Measurements from ENCODE around the gene HAUS7. TPM values are rescaled to one million over a fixed set of nuclear protein-coding genes. Genes with fewer than 3 reads are reported as not detected.

HAUS7 gene
- 10 to 100 TPM; 20.5 to 25.8 (median 25.5) TPM for polyA plus RNA-seq (ENCODE audit: insufficient read length in 4 of 4)

DNA sequence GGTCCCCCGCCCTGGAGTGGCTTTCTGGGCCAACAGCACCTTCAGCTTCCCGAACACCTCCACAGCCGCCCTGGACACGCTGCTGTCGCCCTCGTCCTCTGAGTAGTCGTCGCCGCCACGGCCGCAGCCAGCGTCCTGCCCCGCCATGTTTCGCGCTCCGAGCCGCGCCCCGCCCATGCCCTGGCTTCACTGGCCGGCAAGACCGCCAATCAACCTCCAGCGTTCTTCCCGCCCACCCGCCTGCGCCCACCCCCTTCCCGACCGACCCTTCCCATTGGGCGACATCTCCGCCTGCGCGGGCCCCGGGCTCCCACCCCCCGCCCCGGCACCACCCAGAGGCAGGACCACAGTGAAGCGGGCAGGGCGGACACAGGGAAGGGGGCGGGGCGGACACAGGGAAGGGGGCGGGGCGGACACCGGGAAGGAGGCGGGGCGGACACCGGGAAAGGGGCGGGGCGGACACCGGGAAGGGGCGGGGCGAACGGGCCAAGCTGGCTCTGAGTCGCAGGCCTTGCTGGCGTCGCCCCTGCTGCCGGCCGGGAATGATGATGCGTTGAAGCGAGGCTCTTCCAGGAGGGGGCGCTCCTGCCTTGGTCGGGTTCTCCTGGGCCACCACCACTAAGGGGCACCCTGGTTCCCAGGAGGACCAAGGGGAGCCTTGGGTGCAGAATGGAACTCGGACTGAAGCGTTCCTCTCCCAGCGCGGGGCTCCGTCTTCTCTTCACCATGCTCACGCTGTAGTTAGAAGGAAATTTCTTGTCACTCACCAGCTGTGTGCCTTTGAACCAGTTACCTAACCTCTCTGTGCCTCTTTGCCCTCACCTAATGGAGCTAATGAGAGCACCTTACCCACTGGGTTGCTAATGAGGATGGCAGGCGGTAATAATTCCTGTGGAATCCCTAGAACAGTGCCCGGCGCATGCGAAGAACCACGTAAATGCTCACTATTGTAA is at the start of gene HAUS7:
Gene HAUS7 (minus strand): TSS at position 166 of the 953 bp plus-strand sequence. CDS start 19 bp downstream, at position 147.
- peak; percentile 62 to 70 (median 66) for DNase-seq (ENCODE audit: low read depth in 4 of 4, low spot score in 3 of 4)

GRCh38 chrX:153519569-153520286 is 49.4 kb upstream of the HAUS7 start:
- no peak for DNase-seq (ENCODE audit: low read depth in 4 of 4, low spot score in 3 of 4)

DNA sequence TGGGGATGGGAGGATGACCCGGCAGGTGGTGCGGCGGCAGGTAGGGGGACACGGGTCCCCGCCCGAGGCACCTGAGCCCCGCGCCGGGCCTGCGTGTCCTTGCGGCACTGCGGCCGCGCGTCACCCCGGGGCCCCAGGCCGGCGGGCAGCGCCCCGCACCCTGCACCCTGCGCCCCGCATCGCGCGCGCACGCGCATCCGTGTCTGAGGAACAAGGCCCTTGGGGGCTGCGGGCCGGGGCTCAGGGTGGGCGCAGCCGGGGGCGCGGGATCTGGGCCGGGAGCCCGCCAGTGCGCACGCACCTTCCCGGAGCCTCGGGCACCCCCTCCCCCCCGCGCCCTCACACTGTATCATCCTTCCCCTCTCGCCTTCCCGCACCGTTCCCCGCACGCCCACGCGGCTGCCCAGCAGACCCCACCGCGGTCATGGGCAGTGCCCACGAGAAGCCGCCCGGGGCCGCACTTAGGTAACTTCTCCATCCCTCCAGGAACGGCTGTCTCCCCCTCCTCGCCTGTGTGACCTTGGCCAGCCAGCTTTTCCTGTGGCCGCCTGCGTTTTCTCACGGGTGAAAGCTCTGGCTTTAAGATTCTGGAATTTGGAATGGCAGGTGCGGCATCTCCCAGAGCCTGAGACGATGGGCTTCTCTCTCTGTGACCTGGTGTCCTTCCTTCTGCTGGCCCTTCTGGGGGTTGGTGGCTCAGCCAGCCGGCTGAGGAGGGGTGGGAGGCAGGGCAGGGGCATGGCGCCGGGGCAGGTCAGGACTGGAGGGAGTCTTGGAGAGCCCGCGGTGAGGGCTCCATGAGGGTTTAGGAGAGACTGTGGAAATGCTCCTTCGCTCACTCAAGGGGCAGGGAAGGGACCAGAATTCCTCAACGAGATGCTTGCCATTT is 47.8 kb upstream of the HAUS7 start:
- DNase-seq (ENCODE audit: low read depth in 4 of 4, low spot score in 3 of 4): no peak

DNA sequence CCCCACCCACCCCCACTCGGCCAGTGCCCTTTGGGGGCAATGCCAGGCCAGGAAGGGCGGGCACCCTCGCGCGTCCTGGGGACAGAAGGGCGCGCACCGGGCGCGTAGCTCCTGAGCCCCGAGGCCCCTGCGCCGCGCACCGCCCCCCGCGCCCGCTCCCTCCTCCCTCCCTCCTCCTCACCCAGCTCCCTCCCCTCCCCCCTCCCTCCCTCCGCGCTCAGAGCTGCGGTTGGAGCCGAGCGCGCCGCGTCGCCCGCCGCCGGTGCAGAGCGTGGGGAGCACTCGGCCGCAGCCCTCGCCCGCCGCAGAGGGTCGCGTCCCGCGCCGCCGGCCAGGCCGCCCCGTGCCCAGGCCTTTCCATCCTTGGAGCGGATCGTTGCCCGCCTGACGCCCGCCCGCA is 47.0 kb upstream of the HAUS7 start, which contains the start of gene ATP2B3:
Gene ATP2B3 (plus strand): TSS at position 220 of the 400 bp plus-strand sequence. CDS start 18,606 bp downstream, outside the sequence.
- no peak for DNase-seq (ENCODE audit: low read depth in 4 of 4, low spot score in 3 of 4)

DNA sequence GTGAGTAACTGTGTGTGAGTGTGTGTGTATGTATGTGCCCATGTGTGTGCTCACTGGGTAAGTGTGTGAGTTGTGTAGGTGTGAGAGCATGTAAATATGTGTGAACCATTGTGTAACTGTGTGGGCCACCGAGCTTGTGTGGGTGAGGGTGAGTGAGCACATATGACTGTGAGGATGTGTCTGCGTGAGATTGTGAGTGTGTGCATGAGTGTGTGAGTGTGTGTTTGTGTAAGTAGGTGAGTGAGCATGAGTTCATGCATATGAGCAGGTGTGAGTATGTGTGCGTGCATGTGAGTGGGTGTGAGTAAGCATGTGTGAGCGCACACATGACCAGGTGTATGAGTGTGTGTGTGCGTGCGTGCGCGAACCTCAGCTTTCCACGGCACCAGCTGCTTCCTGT is 45.7 kb upstream of the HAUS7 start:
- DNase-seq (ENCODE audit: low read depth in 4 of 4, low spot score in 3 of 4): no peak

GRCh38 chrX:153515435-153515834 is 45.1 kb upstream of the HAUS7 start:
- no peak for DNase-seq (ENCODE audit: low read depth in 4 of 4, low spot score in 3 of 4)

GRCh38 chrX:153514259-153514658 is 43.9 kb upstream of the HAUS7 start:
- no peak for DNase-seq (ENCODE audit: low read depth in 4 of 4, low spot score in 3 of 4)

GRCh38 chrX:153513265-153513664 is 42.9 kb upstream of the HAUS7 start:
- DNase-seq (ENCODE audit: low read depth in 4 of 4, low spot score in 3 of 4): no peak

- DNase-seq (ENCODE audit: low read depth in 4 of 4, low spot score in 3 of 4): no peak
Observed at GRCh38 chrX:153512501-153512893, 42.1 kb upstream of the HAUS7 start.

DNA sequence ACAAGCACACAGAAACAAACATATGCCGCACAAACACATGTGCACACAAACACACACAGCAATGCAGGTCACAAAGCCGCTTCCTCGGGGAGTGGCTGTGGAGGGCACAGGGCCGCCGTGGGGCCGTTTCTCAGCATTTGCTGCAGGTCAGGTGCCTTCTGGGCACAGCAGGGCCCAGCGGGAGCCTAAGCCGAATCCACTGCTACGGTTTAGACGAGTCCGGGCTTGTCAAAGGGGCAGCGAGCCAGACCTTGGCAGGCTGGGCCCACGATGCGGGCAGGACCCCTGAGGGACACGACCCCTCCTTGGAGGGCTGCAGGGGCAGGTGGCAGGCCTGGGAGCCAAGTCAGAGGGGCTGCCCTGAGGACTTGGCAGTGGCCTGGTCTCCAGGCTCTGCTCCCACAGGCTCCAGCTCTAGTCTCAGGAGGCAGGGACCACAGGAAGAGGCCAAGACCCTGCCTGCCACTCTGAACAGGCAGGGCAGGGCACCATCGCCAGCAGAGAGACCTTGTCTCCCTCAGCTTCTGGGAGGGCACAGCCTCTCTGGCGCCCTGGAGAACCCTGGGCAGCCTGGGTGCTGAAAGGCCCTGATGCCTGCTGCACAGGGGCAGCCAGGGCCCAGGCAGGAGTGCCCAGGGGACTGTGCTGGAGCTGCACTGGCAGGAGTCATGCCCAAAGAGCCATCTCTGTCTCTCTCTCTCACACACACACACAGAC is 41.6 kb upstream of the HAUS7 start:
- no peak for DNase-seq (ENCODE audit: low read depth in 4 of 4, low spot score in 3 of 4)

DNA sequence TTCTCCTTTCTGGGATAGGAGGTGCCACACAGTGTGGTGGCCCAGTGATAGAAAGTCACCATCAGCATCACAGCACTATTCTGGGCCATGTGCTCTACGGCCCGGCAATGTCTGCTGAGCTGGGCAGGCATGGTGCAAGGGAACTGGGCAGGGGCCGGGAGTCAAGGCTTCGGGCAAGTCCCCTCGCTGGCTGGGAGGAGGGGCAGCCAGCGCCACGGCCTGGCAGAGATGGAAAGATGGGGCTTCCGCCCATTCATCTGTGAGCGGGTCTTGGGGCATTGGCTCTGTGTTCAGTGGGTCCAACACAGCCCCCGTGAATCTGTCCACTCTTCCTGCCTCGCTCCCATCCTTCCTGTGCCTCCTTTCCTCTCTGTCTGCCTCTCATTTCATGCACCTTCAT is 40.0 kb upstream of the HAUS7 start:
- no peak for DNase-seq (ENCODE audit: low read depth in 4 of 4, low spot score in 3 of 4)

DNA sequence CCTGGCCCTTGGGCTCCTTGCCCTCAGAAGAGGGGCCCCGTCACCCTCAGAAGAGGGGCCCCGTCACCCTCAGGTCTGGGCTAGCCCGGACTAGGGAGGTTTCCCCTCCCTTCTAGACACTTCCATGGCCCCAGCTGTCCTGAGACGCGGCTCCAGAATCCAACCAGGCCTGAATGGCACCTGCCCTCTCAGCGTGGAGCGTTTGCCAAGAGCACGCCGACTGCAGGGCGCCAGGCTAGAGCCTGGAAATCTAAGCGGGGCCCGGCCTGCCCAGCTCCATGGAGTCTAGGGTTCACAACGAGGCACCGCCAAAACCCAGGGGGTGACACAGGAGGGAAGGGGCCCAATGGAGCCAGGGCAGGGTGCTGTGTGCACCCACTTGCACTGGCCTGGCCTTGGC is 39.2 kb upstream of the HAUS7 start:
- no peak for DNase-seq (ENCODE audit: low read depth in 4 of 4, low spot score in 3 of 4)

- DNase-seq (ENCODE audit: low read depth in 4 of 4, low spot score in 3 of 4): no peak
Observed at GRCh38 chrX:153507484-153508178, 37.3 kb upstream of the HAUS7 start.

DNA sequence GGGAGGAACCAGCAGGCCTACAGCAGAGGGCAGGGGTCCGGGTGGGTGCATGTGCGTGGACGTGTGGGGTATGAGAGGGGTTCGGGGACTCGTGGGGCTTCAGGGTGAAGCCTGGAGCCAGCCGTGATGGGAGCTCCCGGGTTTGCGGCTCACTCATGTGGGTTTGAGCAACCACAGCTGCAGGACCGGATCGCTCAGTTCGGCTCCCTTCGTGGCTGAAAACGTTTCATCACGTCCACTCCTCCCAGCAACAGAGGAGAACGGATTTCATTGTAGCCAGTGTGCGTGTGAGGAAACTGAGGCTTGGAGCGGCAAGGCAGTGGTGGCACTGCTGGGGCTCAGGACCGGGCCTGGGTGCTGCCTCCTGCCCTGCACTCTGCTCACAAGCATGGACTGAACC is 35.0 kb upstream of the HAUS7 start:
- no peak for DNase-seq (ENCODE audit: low read depth in 4 of 4, low spot score in 3 of 4)

DNA sequence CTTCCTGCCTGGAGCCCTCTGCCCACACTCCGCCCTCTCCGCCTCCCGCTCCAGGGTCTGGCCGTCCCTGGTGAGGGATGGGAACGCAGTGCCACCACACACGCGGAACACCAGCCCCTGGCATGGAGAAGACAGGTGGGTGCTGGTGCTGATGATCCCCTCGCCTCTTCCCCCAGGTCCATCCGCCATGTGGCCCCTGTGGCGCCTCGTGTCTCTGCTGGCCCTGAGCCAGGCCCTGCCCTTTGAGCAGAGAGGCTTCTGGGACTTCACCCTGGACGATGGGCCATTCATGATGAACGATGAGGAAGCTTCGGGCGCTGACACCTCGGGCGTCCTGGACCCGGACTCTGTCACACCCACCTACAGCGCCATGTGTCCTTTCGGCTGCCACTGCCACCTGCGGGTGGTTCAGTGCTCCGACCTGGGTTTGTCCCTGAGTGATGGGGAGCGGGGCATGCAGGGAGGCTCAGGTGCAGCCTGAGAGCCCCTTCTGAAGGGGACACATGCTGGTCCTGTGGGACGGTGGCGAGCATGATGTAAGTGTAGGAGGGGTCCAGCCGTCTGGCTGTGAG is 34.2 kb upstream of the HAUS7 start:
- no peak for DNase-seq (ENCODE audit: low read depth in 4 of 4, low spot score in 3 of 4)

- DNase-seq (ENCODE audit: low read depth in 4 of 4, low spot score in 3 of 4): no peak
Observed at GRCh38 chrX:153502796-153503195, 32.4 kb upstream of the HAUS7 start.

GRCh38 chrX:153502131-153502530 is 31.8 kb upstream of the HAUS7 start:
- DNase-seq (ENCODE audit: low read depth in 4 of 4, low spot score in 3 of 4): no peak

GRCh38 chrX:153501530-153501929 is 31.2 kb upstream of the HAUS7 start:
- DNase-seq (ENCODE audit: low read depth in 4 of 4, low spot score in 3 of 4): no peak

DNA sequence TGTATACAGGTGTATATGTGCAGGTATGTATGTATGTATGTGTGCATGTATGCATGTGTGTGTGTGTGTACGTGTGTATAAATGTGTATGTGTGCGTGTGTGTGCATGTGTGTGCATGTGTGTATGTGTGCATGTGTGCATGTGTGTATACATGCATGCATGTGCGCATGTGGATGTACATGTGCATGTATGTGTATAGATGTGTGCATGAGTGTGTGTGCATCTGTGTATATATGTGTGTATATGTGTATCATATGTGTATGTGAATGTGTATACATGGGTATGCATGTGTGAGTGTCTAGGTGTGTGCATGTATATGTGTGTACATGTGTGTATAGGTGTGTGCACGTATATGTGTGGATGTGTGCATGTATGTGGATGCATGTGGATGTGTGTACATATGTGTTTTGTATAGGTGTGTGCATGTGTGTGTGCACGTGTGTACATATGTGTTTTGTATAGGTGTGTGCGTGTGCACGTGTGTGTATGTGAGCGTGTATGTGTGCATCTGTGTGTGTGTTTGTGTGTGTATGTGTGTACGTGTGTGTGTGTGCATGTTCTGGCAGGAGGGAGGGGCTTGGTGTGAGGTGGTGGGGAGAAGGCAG is 30.4 kb upstream of the HAUS7 start:
- DNase-seq (ENCODE audit: low read depth in 4 of 4, low spot score in 3 of 4): no peak
